Caco-2 (cell line): ENCODE measurements around the gene GRM2. TPM values are rescaled to one million over a fixed set of nuclear protein-coding genes. Genes with fewer than 3 reads are reported as not detected.

Source experiments
- BruUV-seq: library from RNA; stranded (reverse); fragments of 400-500 nt; replicated peaks from 2 replicates; lab custom pipeline; 2021; lab: Mats Ljungman, UMichigan
- CTCF ChIA-PET: fragments of 300-600 bp; sonication (Branson Sonifier 250); formaldehyde crosslinking; loops from one replicate; lab custom pipeline; 2022; ENCODE audit warnings: antibody characterized with exemption; lab: Charles Lee
- POLR2A ChIA-PET: fragments of 300-600 bp; sonication (Branson Sonifier 250); formaldehyde crosslinking; loops from one replicate; lab custom pipeline; 2022; ENCODE audit warnings: antibody characterized with exemption; lab: Charles Lee
- DNase-seq, 2 experiments: peaks; one replicate each; pipeline versions ENCODE4 v3.0.0 to v3.0.0-alpha.2; 2020 to 2022
- H3K27me3 ChIP-seq: replicated peaks from 2 replicates; pipeline ENCODE4 v1.6.0; 2011; ENCODE audit warnings: low read length; ENCODE audit not compliant: control insufficient read depth, insufficient read depth
- H3K36me3 ChIP-seq: 2 replicates; pipeline ENCODE4 v1.5.1; 2011; ENCODE audit warnings: low read length; ENCODE audit not compliant: control insufficient read depth, insufficient read depth
- H3K4me1 ChIP-seq: fragments of 250-450 bp; sonication (Bioruptor Pico); 2 replicates; pipeline ENCODE4 v1.5.1; 2020; ENCODE audit warnings: mild to moderate bottlenecking
- H3K4me3 ChIP-seq: 2 replicates; pipeline ENCODE4 v1.5.1; 2011; ENCODE audit warnings: low read depth, mild to moderate bottlenecking, control low read depth, low read length
- H3K9me3 ChIP-seq: fragments of 250-450 bp; sonication (Bioruptor Pico); 2 replicates; pipeline ENCODE4 v1.5.1; 2020; ENCODE audit warnings: mild to moderate bottlenecking, moderate library complexity
- H3K27ac Mint-ChIP-seq: one replicate; pipeline ENCODE4 v1.8.0; 2022; ENCODE audit warnings: mixed read lengths; ENCODE audit not compliant: unreplicated experiment
- H3K27me3 Mint-ChIP-seq: one replicate; pipeline ENCODE4 v1.8.0; 2022; ENCODE audit warnings: mixed read lengths; ENCODE audit not compliant: insufficient read depth, unreplicated experiment
- H3K36me3 Mint-ChIP-seq: one replicate; pipeline ENCODE4 v1.8.0; 2022; ENCODE audit warnings: mild to moderate bottlenecking, mixed read lengths; ENCODE audit not compliant: insufficient read depth, unreplicated experiment
- H3K4me1 Mint-ChIP-seq: one replicate; pipeline ENCODE4 v1.8.0; 2022; ENCODE audit warnings: low read depth, mixed read lengths; ENCODE audit not compliant: unreplicated experiment
- H3K4me3 Mint-ChIP-seq: one replicate; pipeline ENCODE4 v1.8.0; 2022; ENCODE audit warnings: mild to moderate bottlenecking, moderate library complexity, mixed read lengths; ENCODE audit not compliant: unreplicated experiment
- H3K9me3 Mint-ChIP-seq: one replicate; pipeline ENCODE4 v1.8.0; 2022; ENCODE audit warnings: mixed read lengths; ENCODE audit not compliant: unreplicated experiment
- CTCF ChIP-seq, 2 experiments: fragments of 200-600 bp in 1 of 2; IDR thresholded peaks; 1 replicate in 1 of 2; 2 replicates in 1 of 2; pipeline versions ENCODE4 v1.5.1 to v1.8.0; 2011 to 2022; ENCODE audit warnings: antibody characterized with exemption in 1 of 2, control low read depth in 1 of 2, inconsistent platforms in 1 of 2, low read depth in 1 of 2, low read length in 1 of 2, mild to moderate bottlenecking in 1 of 2, moderate library complexity in 1 of 2; ENCODE audit not compliant: insufficient read depth in 1 of 2, severe bottlenecking in 1 of 2, unreplicated experiment in 1 of 2
- intact Hi-C: fragments of 100-400 bp; cut with micrococcal nuclease; formaldehyde crosslinking; loops from one replicate; pipeline ENCODE4 v1.10.0; 2022; ENCODE audit not compliant: unreplicated experiment
- total RNA-seq: library from RNA; stranded (reverse); gene quantifications from 2 replicates; pipeline ENCODE4 v1.2.3, GENCODE V29; 2022

Gene GRM2
- total RNA-seq, 1 experiment from 2014 or later = 0.14 TPM

DNA sequence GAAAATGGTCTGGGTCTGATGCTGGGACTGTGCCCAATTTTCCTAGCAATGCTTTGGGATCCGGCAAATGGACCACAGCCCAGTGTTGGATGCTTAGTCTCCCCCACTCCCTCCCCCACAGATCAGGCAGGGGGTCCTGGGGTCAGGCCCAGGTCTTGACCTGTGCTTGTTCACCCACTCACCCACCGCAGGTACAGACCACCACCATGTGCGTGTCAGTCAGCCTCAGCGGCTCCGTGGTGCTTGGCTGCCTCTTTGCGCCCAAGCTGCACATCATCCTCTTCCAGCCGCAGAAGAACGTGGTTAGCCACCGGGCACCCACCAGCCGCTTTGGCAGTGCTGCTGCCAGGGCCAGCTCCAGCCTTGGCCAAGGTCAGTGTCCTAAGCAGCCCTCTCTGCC, 10.6 kb downstream of the GRM2 start:
- Histone ChIP-seq H3K4me3 (no peak overlapping the region), H3K9me3 (no peaks in the 10 kb centered on the region), H3K36me3 (no peaks in the 10 kb centered on the region), H3K27me3 (no peaks in the 10 kb centered on the region; the same call in 1 of the 2 replicates), H3K4me1 (no peaks in the 10 kb centered on the region)
- ChIA-PET POLR2A (no interaction called here), CTCF (no interaction called here)
- DNase-seq = no peak
- no peaks in the 10 kb centered on the region for H3K4me1 Mint-ChIP-seq
- H3K27me3 Mint-ChIP-seq = peaks cover 23% of the 10 kb centered on the region
- H3K27ac Mint-ChIP-seq = no peak overlapping the region
- H3K4me3 Mint-ChIP-seq = no peak overlapping the region
- intact Hi-C loops = no loop called here
- TF ChIP-seq CTCF (IDR thresholded peaks at IDR 0.05; ENCODE audit: insufficient read depth in 1 of 2, low read depth in 1 of 2, low read length in 1 of 2, severe bottlenecking in 1 of 2, unreplicated experiment in 1 of 2) = no peak
- no peaks in the 10 kb centered on the region for H3K36me3 Mint-ChIP-seq
- H3K9me3 Mint-ChIP-seq = no peaks in the 10 kb centered on the region
- no TSS peak for BruUV-seq

DNA sequence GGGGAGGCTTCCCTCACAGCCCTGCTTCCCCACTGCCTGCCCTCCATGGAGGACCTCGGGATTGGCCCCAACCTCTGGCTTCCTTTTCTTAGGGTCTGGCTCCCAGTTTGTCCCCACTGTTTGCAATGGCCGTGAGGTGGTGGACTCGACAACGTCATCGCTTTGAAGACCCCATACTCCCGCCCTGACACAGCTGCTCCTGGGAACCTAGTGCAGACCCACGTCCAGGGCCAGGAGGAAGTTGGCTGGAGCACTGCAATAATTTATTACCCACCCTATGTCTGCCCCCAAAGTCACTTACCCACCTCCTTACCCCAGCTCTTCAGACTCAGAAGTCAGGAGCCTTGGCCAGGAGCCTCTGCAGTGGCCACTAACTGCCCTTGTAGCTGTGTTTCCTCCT, 11.1 kb downstream of the GRM2 start:
- H3K36me3 ChIP-seq = no peaks in the 10 kb centered on the region
- no peak for DNase-seq
- Mint-ChIP-seq H3K27me3 (peaks cover 23% of the 10 kb centered on the region), H3K4me1 (no peaks in the 10 kb centered on the region), H3K9me3 (no peaks in the 10 kb centered on the region), H3K27ac (no peak overlapping the region), H3K36me3 (no peaks in the 10 kb centered on the region), H3K4me3 (no peak overlapping the region)
- H3K9me3 ChIP-seq = no peaks in the 10 kb centered on the region
- no peak for TF ChIP-seq CTCF (IDR thresholded peaks at IDR 0.05; ENCODE audit: insufficient read depth in 1 of 2, low read depth in 1 of 2, low read length in 1 of 2, severe bottlenecking in 1 of 2, unreplicated experiment in 1 of 2)
- no peaks in the 10 kb centered on the region for H3K4me1 ChIP-seq
- H3K4me3 ChIP-seq = no peak overlapping the region
- no peaks in the 10 kb centered on the region; the same call in 1 of the 2 replicates for H3K27me3 ChIP-seq
- ChIA-PET CTCF (interaction anchor here (1.5 kb wide), 1 partner anchor 224 kb away, joined by 3 read pairs; the partner anchor contains the start of gene RRP9), POLR2A (no interaction called here)
- BruUV-seq = no TSS peak
- intact Hi-C loops = no loop called here

- ChIA-PET CTCF (interaction anchor here (0.8 to 1.5 kb wide), 4 partner anchors 12 to 223 kb away, joined by 3 to 5 read pairs (median 4); partner anchors contain the start of genes GRM2 and RRP9), POLR2A (no interaction called here)
- TF ChIP-seq CTCF (IDR thresholded peaks at IDR 0.05; ENCODE audit: insufficient read depth in 1 of 2, low read depth in 1 of 2, low read length in 1 of 2, severe bottlenecking in 1 of 2, unreplicated experiment in 1 of 2) = peak; percentile 50 to 77
- peak; percentile 61 to 64 for DNase-seq
- intact Hi-C loops = no loop called here
- Histone ChIP-seq H3K4me3 (no peak overlapping the region), H3K27me3 (no peaks in the 10 kb centered on the region; the same call in 1 of the 2 replicates), H3K9me3 (no peaks in the 10 kb centered on the region), H3K4me1 (no peaks in the 10 kb centered on the region), H3K36me3 (no peaks in the 10 kb centered on the region)
- BruUV-seq = no TSS peak
- no peak overlapping the region for H3K4me3 Mint-ChIP-seq
- H3K36me3 Mint-ChIP-seq = no peaks in the 10 kb centered on the region
- no peaks in the 10 kb centered on the region for H3K9me3 Mint-ChIP-seq
- peaks cover 19% of the 10 kb centered on the region for H3K27me3 Mint-ChIP-seq
- H3K4me1 Mint-ChIP-seq = no peaks in the 10 kb centered on the region
- H3K27ac Mint-ChIP-seq = no peak overlapping the region
Measured at GRCh38 chr3:51718547-51719409, 11.9 kb downstream of the GRM2 start.
